Neural cell (in vitro differentiated cells): ENCODE measurements around the gene CC2D2B.

Source experiments
- EP300 ChIP-seq: fragments of 450-650 bp; conservative IDR thresholded peaks from 2 replicates; pipeline ENCODE4 v1.6.1; 2014; ENCODE audit warnings: antibody characterized with exemption, mild to moderate bottlenecking, moderate library complexity; ENCODE audit not compliant: poor library complexity, severe bottlenecking
- REST ChIP-seq: IDR thresholded peaks from 2 replicates; pipeline ENCODE4 v1.6.1; 2012; ENCODE audit warnings: borderline replicate concordance
- TF ChIP-seq, protein P1 (sequence below): fragments of 450-650 bp; IDR thresholded peaks from 2 replicates; pipeline ENCODE4 v1.5.1; 2014; ENCODE audit warnings: antibody characterized with exemption, mild to moderate bottlenecking, moderate library complexity; ENCODE audit not compliant: poor library complexity, severe bottlenecking

- TF ChIP-seq, protein P1, sequence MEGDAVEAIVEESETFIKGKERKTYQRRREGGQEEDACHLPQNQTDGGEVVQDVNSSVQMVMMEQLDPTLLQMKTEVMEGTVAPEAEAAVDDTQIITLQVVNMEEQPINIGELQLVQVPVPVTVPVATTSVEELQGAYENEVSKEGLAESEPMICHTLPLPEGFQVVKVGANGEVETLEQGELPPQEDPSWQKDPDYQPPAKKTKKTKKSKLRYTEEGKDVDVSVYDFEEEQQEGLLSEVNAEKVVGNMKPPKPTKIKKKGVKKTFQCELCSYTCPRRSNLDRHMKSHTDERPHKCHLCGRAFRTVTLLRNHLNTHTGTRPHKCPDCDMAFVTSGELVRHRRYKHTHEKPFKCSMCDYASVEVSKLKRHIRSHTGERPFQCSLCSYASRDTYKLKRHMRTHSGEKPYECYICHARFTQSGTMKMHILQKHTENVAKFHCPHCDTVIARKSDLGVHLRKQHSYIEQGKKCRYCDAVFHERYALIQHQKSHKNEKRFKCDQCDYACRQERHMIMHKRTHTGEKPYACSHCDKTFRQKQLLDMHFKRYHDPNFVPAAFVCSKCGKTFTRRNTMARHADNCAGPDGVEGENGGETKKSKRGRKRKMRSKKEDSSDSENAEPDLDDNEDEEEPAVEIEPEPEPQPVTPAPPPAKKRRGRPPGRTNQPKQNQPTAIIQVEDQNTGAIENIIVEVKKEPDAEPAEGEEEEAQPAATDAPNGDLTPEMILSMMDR: no peak
- TF ChIP-seq REST (no peak), EP300 (no peak)
Observed at GRCh38 chr10:96014473-96015102, 106.8 kb downstream of the CC2D2B start.
